Common myeloid progenitor, CD34-positive (primary cell): ENCODE results near the gene RAB30.
"Not testable (repeated sequence)": the region's sequence is repeated elsewhere in the genome, so short reads cannot be mapped to it uniquely, and the experiment has no call there.

ENCODE experiments used
- CTCF ChIA-PET: fragments of 350-600 bp; sonication (Branson Sonifier 250); formaldehyde crosslinking; loops from one replicate; lab custom pipeline; 2021; ENCODE audit warnings: antibody characterized with exemption; lab: Charles Lee
- POLR2A ChIA-PET: fragments of 350-600 bp; sonication (Branson Sonifier 250); formaldehyde crosslinking; loops from one replicate; lab custom pipeline; 2021; ENCODE audit warnings: antibody characterized with exemption; lab: Charles Lee
- DNase-seq, 3 donors: peaks; one replicate each; pipeline versions ENCODE4 v3.0.0 to v3.0.0-alpha.2; 2013
- H3K27ac ChIP-seq, 2 experiments: 1 replicate in 1 of 2; 2 replicates in 1 of 2; pipeline ENCODE4 v1.7.0; 2013; ENCODE audit warnings: inconsistent platforms in 2 of 2, low read length in 2 of 2, mild to moderate bottlenecking in 2 of 2, low read depth in 1 of 2, moderate library complexity in 1 of 2; ENCODE audit not compliant: severe bottlenecking in 2 of 2, insufficient read depth in 1 of 2, poor library complexity in 1 of 2
- H3K27me3 ChIP-seq, 5 experiments: replicated peaks in 2 of 5; 1 replicate in 3 of 5; 2 replicates in 2 of 5; pipeline versions ENCODE4 v1.6.1 to v1.7.0; 2013; ENCODE audit warnings: low read length in 4 of 5, mild to moderate bottlenecking in 2 of 5, moderate library complexity in 2 of 5, inconsistent platforms in 1 of 5; ENCODE audit not compliant: insufficient read depth in 5 of 5, control insufficient read depth in 4 of 5
- H3K36me3 ChIP-seq, 4 experiments: 1 replicate in 2 of 4; 2 replicates in 2 of 4; pipeline versions ENCODE4 v1.6.1 to v1.7.0; 2013; ENCODE audit warnings: low read length in 3 of 4, control low read depth in 1 of 4, mild to moderate bottlenecking in 1 of 4; ENCODE audit not compliant: control insufficient read depth in 4 of 4, insufficient read depth in 4 of 4
- H3K4me1 ChIP-seq, 4 experiments: 1 replicate in 3 of 4; 2 replicates in 1 of 4; pipeline versions ENCODE4 v1.6.1 to v1.7.1; 2013; ENCODE audit warnings: low read length in 3 of 4, mild to moderate bottlenecking in 3 of 4, control low read depth in 1 of 4, inconsistent platforms in 1 of 4, moderate library complexity in 1 of 4; ENCODE audit not compliant: control insufficient read depth in 4 of 4, insufficient read depth in 4 of 4; ENCODE audit errors: control extremely low read depth in 1 of 4
- H3K4me3 ChIP-seq, 7 experiments: 1 replicate in 4 of 7; 2 replicates in 3 of 7; pipeline versions ENCODE4 v1.5.1 to v1.7.0; 2013; ENCODE audit warnings: mild to moderate bottlenecking in 7 of 7, low read length in 6 of 7, moderate library complexity in 6 of 7, inconsistent platforms in 2 of 7, low read depth in 2 of 7, control low read depth in 1 of 7; ENCODE audit not compliant: insufficient read depth in 4 of 7, control insufficient read depth in 1 of 7; ENCODE audit errors: extremely low read depth in 1 of 7
- H3K9me3 ChIP-seq, 5 experiments: 1 replicate in 4 of 5; 2 replicates in 1 of 5; pipeline versions ENCODE4 v1.6.1 to v1.7.1; 2013; ENCODE audit warnings: low read length in 4 of 5, mild to moderate bottlenecking in 2 of 5, inconsistent platforms in 1 of 5, low read depth in 1 of 5, moderate library complexity in 1 of 5; ENCODE audit not compliant: control insufficient read depth in 4 of 5, insufficient read depth in 2 of 5; ENCODE audit errors: control extremely low read depth in 1 of 5
- WGBS: methylation state at CpG from one replicate; pipeline ENCODE4 v1.1.5; 2013; ENCODE audit not compliant: insufficient coverage; 5-methylcytosine and 5-hydroxymethylcytosine counted together

RAB30 gene

DNA sequence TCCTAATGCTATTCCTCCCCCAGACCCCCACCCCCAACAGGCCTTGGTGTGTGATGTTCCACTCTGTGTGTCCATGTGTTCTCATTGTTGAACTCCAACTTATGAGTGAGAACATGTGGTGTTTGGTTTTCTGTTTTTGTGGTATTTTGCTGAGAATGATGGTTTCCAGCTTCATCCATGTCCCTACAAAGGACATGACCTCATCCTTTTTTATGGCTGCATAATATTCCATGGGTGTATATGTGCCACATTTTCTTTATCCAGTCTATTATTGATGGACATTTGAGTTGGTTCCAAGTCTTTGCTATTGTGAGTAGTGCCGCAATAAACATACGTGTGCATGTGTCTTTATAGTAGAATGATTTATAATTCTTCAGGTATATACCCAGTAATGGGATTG lies 121.2 kb downstream of the RAB30 start:
- H3K4me3 ChIP-seq, POLR2A ChIA-PET, H3K27ac ChIP-seq, DNase-seq, H3K9me3 ChIP-seq, H3K27me3 ChIP-seq, H3K4me1 ChIP-seq, CTCF ChIA-PET, H3K36me3 ChIP-seq: not testable (repeated sequence)
- no CpG with 5 or more reads among the region's 2 CpGs for WGBS

DNA sequence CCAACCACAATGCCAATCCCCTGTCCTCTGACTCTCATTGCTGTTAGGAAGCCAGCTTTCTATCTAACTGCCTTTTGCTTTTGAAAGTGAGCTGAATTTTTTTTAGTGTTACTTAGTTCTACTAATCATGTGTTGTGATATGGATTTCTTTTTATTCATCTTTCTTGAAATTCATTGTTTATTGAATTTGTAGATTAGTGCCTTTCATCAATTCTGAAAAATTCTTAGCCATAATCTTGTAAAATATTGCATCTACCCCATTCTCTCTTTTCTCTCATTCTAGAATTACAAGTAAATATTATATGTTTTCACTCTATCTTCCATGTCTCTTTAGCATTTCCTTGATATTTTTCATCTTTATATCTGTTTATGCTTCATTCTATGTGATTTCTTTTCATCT lies 122.3 kb downstream of the RAB30 start:
- peaks cover 0 to 5% (median 0%) of the 10 kb centered on the region in 5 experiments for H3K9me3 ChIP-seq
- H3K4me1 ChIP-seq, result no peaks in the 10 kb centered on the region
- no peak overlapping the region for H3K27ac ChIP-seq
- no peaks in the 10 kb centered on the region for H3K27me3 ChIP-seq
- H3K36me3 ChIP-seq, result no peaks in the 10 kb centered on the region
- POLR2A ChIA-PET, result no interaction called here
- CTCF ChIA-PET, result no interaction called here
- no peak for DNase-seq
- no peak overlapping the region for H3K4me3 ChIP-seq

GRCh38 chr11:82945682-82946081 lies 126.0 kb downstream of the RAB30 start:
- Histone ChIP-seq H3K9me3 (no peaks in the 10 kb centered on the region), H3K27me3 (no peaks in the 10 kb centered on the region), H3K36me3 (no peaks in the 10 kb centered on the region), H3K27ac (no peak overlapping the region), H3K4me3 (no peak overlapping the region), H3K4me1 (no peaks in the 10 kb centered on the region)
- ChIA-PET POLR2A (no interaction called here), CTCF (interaction anchor here (1.0 to 1.4 kb wide), 2 partner anchors 8 to 250 kb away, joined by 3 read pairs; no protein-coding TSS in a partner anchor)
- no peak for DNase-seq

- POLR2A ChIA-PET, H3K4me1 ChIP-seq, H3K4me3 ChIP-seq, H3K36me3 ChIP-seq, H3K27ac ChIP-seq, H3K9me3 ChIP-seq, H3K27me3 ChIP-seq, DNase-seq: not testable (repeated sequence)
- CTCF ChIA-PET, result interaction anchor here (1.4 kb wide), 1 partner anchor 249 kb away, joined by 3 read pairs; no protein-coding TSS in a partner anchor
- 83% methylated on average over 1 of the region's 1 CpG for WGBS
These were observed 126.7 kb downstream of the RAB30 start for GRCh38 chr11:82945041-82945440.

- no peak overlapping the region for H3K4me3 ChIP-seq
- no peak overlapping the region for H3K27ac ChIP-seq
- ChIA-PET CTCF (no interaction called here), POLR2A (no interaction called here)
- no peaks in the 10 kb centered on the region for H3K36me3 ChIP-seq
- no peak for DNase-seq
- no peaks in the 10 kb centered on the region for H3K27me3 ChIP-seq
- WGBS, result 92% methylated on average over 1 of the region's 2 CpGs
- H3K4me1 ChIP-seq, result no peaks in the 10 kb centered on the region
- H3K9me3 ChIP-seq, result no peaks in the 10 kb centered on the region
These were observed 127.5 kb downstream of the RAB30 start for GRCh38 chr11:82944198-82944597.

DNA sequence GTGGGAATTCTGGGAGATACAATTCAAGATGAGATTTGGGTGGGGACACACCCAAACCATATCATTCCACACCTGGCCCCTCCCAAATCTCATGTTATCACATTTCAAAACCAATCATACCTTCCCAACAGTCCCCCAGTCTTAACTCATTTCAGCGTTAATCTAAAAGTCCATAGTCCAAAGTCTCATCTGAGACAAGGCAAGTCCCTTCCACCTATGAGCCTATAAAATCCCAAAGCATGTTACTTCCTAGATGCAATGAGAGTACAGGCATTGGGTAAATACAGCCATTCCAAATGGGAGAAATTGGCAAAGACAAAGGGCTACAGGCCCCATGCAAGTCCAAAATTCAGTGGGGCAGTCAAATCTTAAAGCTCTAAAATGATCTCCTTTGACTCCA lies 128.3 kb downstream of the RAB30 start:
- H3K27me3 ChIP-seq, DNase-seq, H3K9me3 ChIP-seq, H3K4me1 ChIP-seq, H3K27ac ChIP-seq, POLR2A ChIA-PET, H3K36me3 ChIP-seq, H3K4me3 ChIP-seq: not testable (repeated sequence)
- CTCF ChIA-PET, result interaction anchor here (0.6 to 1.2 kb wide), 2 partner anchors 307 to 427 kb away, joined by 3 read pairs; no protein-coding TSS in a partner anchor
- WGBS, result 100% methylated on average over 1 of the region's 1 CpG

GRCh38 chr11:82942376-82942775 lies 129.3 kb downstream of the RAB30 start:
- Histone ChIP-seq H3K36me3 (no peaks in the 10 kb centered on the region), H3K27me3 (no peaks in the 10 kb centered on the region), H3K27ac (no peak overlapping the region), H3K9me3 (no peaks in the 10 kb centered on the region), H3K4me1 (no peaks in the 10 kb centered on the region), H3K4me3 (no peak overlapping the region)
- ChIA-PET POLR2A (interaction anchor here (0.7 kb wide), 1 partner anchor 214 kb away, joined by 6 read pairs; the partner anchor contains the start of gene PCF11), CTCF (interaction anchor here (1.2 kb wide), 1 partner anchor 308 kb away, joined by 3 read pairs; no protein-coding TSS in a partner anchor)
- DNase-seq, result no peak
- 100% methylated on average over 1 of the region's 2 CpGs for WGBS
